ENCODE data around the gene IGSF1.

DNA sequence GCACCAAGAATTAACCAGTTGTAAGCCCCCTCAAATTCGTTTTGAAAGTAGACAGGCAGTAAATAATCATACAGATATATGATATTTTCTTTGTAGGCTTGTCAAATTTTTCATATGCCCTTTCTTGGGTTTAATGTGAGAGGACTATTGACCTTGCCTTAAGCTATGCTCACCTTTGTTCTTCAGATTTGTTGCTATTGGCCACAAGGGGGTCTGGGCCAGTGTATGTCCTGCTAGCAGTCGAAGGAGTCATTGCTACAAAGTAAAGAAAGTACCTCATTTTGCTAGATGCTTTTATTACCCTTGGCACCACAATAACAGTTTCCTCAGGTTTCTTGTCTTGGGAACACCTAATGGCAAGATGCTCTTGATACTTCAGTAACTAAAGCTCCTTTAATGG, 51.7 kb downstream of the IGSF1 start:
- TF ChIP-seq, protein P1, sequence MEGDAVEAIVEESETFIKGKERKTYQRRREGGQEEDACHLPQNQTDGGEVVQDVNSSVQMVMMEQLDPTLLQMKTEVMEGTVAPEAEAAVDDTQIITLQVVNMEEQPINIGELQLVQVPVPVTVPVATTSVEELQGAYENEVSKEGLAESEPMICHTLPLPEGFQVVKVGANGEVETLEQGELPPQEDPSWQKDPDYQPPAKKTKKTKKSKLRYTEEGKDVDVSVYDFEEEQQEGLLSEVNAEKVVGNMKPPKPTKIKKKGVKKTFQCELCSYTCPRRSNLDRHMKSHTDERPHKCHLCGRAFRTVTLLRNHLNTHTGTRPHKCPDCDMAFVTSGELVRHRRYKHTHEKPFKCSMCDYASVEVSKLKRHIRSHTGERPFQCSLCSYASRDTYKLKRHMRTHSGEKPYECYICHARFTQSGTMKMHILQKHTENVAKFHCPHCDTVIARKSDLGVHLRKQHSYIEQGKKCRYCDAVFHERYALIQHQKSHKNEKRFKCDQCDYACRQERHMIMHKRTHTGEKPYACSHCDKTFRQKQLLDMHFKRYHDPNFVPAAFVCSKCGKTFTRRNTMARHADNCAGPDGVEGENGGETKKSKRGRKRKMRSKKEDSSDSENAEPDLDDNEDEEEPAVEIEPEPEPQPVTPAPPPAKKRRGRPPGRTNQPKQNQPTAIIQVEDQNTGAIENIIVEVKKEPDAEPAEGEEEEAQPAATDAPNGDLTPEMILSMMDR (IDR thresholded peaks at IDR 0.05) = no peak
- TF ChIP-seq POLR2A (IDR thresholded peaks at IDR 0.05) = no peak

Data from Peyer's patch (tissue), 4 donors.